GM19025 (cell line): ENCODE data around the gene GRPEL1.
"Not testable (repeated sequence)": the region's sequence is repeated elsewhere in the genome, so short reads cannot be mapped to it uniquely, and the experiment has no call there.

ENCODE experiments used
- ATAC-seq: cut with Tn5 transposase; IDR thresholded peaks from one replicate; pipeline ENCODE4 v1.9.1; 2021; ENCODE audit warnings: mild to moderate bottlenecking, low read depth, moderate library complexity; ENCODE audit not compliant: unreplicated experiment

GRPEL1 gene

GRCh38 chr4:7067452-7068278 lies at the start of gene GRPEL1:
Gene GRPEL1, minus strand, starts transcription at chr4:7068064. Its CDS starts 32 bp downstream, at chr4:7068032.
- peak; percentile 91 for ATAC-seq

GRCh38 chr4:7116705-7117104 lies 48.8 kb upstream of the GRPEL1 start:
- ATAC-seq: no peak

GRCh38 chr4:7115557-7116340 lies 47.9 kb upstream of the GRPEL1 start:
- no peak for ATAC-seq

- ATAC-seq: no peak
These were observed 44.8 kb upstream of the GRPEL1 start for GRCh38 chr4:7112656-7113055.

DNA sequence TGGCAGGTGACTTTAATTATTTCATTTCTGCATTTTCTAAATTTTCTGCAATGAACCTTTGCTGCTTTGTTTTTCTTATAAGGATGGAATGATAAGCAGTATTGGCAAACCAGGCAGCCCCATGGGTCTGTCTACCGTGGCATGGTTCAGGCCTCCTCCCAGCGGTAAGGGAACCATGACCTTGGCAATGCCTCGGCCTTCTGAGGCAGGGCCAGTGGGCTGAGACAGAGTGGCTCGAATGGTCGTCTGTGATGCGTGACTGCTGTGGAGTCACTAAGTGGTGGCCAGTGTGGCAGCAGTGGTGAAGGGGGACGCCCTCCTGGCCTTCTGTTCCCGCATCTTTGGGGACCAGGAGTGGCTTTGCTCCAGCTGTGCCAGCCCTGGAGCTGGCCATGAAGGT lies 43.6 kb upstream of the GRPEL1 start:
- no peak for ATAC-seq

GRCh38 chr4:7110546-7110945 lies 42.7 kb upstream of the GRPEL1 start:
- ATAC-seq: no peak

DNA sequence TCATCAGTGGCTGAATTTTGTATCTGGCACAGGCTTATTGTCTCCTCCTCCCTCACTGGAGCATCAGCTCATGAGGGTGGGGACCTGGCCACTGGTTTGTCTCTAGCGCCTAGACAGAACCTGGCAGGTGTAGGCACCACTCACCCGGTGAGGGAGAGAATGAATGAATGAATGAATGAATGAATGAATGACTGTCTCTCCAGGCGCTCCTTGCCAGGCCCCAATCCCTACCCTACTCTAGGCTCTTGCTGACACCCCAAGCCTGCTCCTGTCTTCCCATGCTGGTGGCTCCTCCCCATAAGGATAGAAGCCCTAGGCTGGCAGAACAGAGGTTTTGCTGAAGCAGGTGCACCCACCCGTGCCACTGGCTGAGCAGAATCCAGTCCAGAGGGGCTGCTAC lies 41.3 kb upstream of the GRPEL1 start:
- ATAC-seq: no peak

DNA sequence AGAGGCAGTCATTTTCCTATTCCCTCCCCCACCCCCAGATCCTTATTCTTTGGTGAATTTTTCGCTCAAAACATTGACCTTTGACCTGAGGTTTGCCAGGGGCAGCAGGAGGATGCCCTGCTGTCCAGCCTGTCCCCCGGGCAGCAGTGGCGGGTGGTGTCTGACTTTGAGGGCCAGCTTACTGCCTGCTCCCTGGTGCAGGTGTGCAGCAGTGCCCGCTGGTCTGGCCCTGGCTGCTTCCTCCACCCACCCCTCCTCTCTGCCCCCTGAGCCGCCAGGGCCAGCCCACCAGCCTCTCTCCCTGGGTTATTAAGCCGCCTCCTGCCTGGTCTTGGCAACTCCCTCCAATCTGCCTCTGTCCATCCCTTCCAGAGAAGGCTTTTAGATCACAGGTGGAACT lies 40.8 kb upstream of the GRPEL1 start:
- ATAC-seq: no peak

DNA sequence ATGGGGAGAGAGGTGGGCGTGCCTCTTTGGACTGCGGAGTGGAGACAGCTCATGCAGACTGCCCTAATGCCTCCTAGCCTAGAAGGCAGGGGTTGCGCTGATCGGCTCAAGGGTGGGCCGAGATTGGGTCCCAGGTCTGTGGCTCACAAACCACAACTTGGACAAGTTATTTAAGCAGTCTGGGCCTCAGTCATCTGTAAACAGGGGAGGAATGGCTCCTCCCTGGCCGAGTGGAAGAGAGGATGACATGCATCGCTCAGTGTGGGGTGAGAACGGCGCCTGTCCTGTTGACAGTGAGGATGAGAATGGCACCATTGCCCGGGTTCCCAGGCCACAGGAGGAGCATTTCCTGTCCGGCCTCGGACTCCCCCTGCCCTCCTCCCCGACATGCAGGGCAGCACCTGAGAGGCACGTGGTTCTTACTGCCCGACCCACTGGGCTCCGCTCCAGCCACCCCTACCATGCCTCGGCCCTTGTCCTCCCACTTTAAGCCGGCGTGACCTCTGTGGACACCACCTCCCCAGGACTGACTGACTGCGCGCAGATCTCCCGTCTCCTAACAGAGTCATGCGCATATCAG lies 40.3 kb upstream of the GRPEL1 start:
- no peak for ATAC-seq

DNA sequence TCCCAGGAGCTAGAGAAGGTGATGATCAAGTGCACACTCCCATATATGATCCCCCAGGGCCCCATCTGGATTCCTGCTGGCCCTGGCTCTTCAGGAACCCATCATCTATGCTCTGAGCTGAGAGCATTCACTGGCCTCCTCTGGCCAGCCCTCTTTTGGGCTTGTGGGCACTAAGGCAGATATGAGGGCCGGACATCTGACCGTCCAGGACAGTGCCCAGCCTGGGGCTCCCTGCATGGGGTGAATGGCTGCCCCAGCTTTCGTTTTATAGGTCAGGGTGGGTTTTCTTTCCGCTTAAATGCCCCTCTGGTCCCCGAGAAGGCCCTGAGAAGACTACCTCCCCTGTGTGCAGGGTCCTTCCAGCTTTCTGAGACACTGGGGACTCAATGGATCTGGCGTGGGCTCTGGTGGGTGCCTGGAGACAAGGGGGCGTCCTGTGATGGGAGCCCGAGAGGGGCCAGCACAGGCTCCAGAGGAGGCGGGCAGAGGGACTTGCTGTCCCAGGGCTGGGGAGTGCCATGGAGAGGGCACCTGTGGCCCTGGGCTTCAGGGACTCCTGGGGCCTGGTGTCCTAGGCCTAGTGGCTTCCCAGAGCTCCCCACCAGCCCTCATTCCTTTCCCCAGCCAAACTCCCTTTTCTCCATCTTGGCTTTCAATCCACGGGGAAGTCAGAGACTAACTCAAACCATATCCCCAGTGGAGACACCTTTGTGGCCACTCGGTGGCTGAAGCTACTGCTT lies 39.5 kb upstream of the GRPEL1 start:
- ATAC-seq: no peak

DNA sequence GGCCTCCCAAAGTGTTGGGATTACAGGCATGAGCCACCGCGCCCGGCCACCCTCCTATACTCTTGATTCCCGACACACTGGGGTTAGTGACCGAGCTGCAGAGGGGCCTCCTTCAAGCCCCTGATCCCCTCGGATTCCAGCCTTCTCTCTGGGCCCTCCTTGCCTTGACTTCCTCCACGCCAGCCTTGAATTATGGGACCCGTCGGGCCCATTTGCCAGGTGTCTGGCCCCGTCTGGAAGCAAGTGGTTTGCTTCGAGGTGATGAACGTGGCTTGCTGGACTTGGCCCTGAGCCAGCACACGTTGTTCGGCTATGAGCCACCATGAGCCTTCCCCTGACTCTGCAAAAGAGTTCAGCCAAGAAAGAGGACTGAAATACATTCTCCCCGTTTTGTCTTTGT lies 37.4 kb upstream of the GRPEL1 start:
- ATAC-seq: no peak

- no peak for ATAC-seq
These were observed 36.6 kb upstream of the GRPEL1 start for GRCh38 chr4:7104366-7105031.

- ATAC-seq: no peak
These were observed 35.9 kb upstream of the GRPEL1 start for GRCh38 chr4:7103607-7104365.

- ATAC-seq: peak; percentile 81
These were observed 35.3 kb upstream of the GRPEL1 start for GRCh38 chr4:7103031-7103606.

- not testable (repeated sequence) for ATAC-seq
These were observed 34.6 kb upstream of the GRPEL1 start for GRCh38 chr4:7102516-7102909.

- ATAC-seq: peak; percentile 54
These were observed 34.0 kb upstream of the GRPEL1 start for GRCh38 chr4:7101692-7102515.

DNA sequence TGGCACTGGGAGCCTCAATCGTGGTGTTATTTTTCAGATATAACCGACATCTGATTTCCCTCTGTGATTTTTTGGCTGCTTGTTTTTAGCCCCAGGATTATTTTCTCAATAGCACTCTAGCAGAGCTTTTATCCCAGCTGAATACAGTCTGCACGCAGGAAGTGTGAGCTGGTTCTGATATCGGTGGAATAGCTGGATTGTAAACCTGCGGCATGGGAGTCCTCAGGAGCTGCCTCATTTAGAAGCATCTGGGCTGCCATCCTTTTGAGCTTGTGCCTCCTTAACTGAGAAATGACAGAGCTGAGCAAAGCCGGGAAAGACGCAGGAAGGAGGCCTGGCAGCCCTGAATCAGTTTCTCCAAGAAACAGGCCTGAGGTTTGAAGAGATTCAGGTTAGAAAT lies 28.4 kb upstream of the GRPEL1 start:
- no peak for ATAC-seq

- no peak for ATAC-seq
These were observed 27.8 kb upstream of the GRPEL1 start for GRCh38 chr4:7095611-7096155.
